Measurements from ENCODE around the gene CAPN10. TPM values are rescaled to one million over a fixed set of nuclear protein-coding genes. Genes with fewer than 3 reads are reported as not detected.

CAPN10 gene
- total RNA-seq, 1 donor from 2014 or later = 24.9 TPM

DNA sequence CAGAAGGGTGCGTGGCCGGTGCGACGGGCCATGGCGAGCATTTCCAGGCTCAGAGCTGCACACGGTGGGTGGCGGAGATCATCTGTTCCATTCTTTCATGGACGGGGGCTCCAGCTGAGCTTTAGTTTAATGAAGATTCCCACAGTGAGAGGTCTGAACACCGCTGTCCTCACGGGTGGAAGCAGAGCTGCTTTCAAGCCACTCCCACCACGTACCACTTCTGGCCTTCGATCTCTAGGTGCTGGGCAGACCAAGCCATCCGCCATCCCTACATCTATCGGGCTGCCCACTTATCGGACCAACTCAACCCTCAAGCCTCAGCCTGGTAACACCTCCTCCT is 57.2 kb downstream of the CAPN10 start:
- FAIRE-seq (no peak), DNase-seq (ENCODE audit: low read depth) (no peak)
- H3K27me3 Mint-ChIP-seq (ENCODE audit: low read depth, unreplicated experiment) = peaks cover 44% of the 10 kb centered on the region
- no peaks in the 10 kb centered on the region for H3K4me1 Mint-ChIP-seq (ENCODE audit: low read depth, unreplicated experiment)
- H3K9me3 Mint-ChIP-seq (ENCODE audit: unreplicated experiment) = peaks cover 2% of the 10 kb centered on the region
- Histone ChIP-seq H3K9me3 (ENCODE audit: insufficient read depth, low read depth, low read length) (no peaks in the 10 kb centered on the region), H3K4me2 (ENCODE audit: low read length) (no peak overlapping the region), H2AFZ (ENCODE audit: low read depth, low read length) (no peak overlapping the region), H3K4me3 (ENCODE audit: insufficient read depth, low read depth, low read length) (no peak overlapping the region), H3K27me3 (ENCODE audit: insufficient read depth, low read length) (peaks cover 15% of the 10 kb centered on the region), H3K4me1 (ENCODE audit: insufficient read depth, low read length) (no peaks in the 10 kb centered on the region), H3K36me3 (ENCODE audit: insufficient read depth, low read length) (no peaks in the 10 kb centered on the region), H3K27ac (ENCODE audit: low read depth, low read length) (no peak overlapping the region), H3K9ac (ENCODE audit: low read length) (no peak overlapping the region), H4K20me1 (ENCODE audit: insufficient read depth, low read length) (no peaks in the 10 kb centered on the region), H3K79me2 (ENCODE audit: insufficient read depth, low read length) (no peaks in the 10 kb centered on the region)
- no peak overlapping the region for H3K4me3 Mint-ChIP-seq (ENCODE audit: unreplicated experiment)
- no peak overlapping the region for H3K27ac Mint-ChIP-seq (ENCODE audit: unreplicated experiment)
- no peak for TF ChIP-seq EZH2 (IDR thresholded peaks at IDR 0.05; ENCODE audit: insufficient read depth, low read length)
- no peaks in the 10 kb centered on the region for H3K36me3 Mint-ChIP-seq (ENCODE audit: low read depth, unreplicated experiment)

DNA sequence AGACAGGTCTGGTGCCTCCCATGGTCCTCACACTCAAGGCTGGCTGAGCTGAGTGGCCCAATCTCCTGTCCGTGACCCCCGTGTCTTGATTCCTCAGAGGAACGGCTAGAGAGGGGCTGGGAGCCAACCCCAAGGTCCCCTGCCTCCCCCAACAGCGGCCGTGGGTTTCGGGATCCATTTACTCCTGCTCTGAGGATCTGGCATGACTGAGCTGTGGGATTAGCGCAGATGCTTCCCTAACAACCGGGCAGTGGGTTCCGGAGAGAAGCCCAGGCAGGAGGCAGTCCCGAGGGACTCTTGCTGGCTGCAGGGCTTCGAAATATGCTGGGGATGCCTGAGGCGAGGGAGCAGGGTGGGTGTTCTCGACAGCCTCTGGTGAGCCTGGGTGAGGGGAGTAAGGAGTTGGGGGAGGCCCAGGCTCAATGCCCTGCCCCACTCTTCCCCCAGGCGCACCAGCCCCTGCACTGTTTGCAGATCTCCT is 57.7 kb downstream of the CAPN10 start:
- Mint-ChIP-seq H3K27ac (ENCODE audit: unreplicated experiment) (no peak overlapping the region), H3K36me3 (ENCODE audit: low read depth, unreplicated experiment) (no peaks in the 10 kb centered on the region), H3K27me3 (ENCODE audit: low read depth, unreplicated experiment) (peaks cover 44% of the 10 kb centered on the region), H3K9me3 (ENCODE audit: unreplicated experiment) (no peaks in the 10 kb centered on the region), H3K4me3 (ENCODE audit: unreplicated experiment) (no peak overlapping the region), H3K4me1 (ENCODE audit: low read depth, unreplicated experiment) (no peaks in the 10 kb centered on the region)
- H3K79me2 ChIP-seq (ENCODE audit: insufficient read depth, low read length) = no peaks in the 10 kb centered on the region
- no peak overlapping the region for H3K4me3 ChIP-seq (ENCODE audit: insufficient read depth, low read depth, low read length)
- no peak for DNase-seq (ENCODE audit: low read depth)
- no peaks in the 10 kb centered on the region for H3K36me3 ChIP-seq (ENCODE audit: insufficient read depth, low read length)
- FAIRE-seq = no peak
- H3K9me3 ChIP-seq (ENCODE audit: insufficient read depth, low read depth, low read length) = no peaks in the 10 kb centered on the region
- no peaks in the 10 kb centered on the region for H3K4me1 ChIP-seq (ENCODE audit: insufficient read depth, low read length)
- TF ChIP-seq, protein P1, sequence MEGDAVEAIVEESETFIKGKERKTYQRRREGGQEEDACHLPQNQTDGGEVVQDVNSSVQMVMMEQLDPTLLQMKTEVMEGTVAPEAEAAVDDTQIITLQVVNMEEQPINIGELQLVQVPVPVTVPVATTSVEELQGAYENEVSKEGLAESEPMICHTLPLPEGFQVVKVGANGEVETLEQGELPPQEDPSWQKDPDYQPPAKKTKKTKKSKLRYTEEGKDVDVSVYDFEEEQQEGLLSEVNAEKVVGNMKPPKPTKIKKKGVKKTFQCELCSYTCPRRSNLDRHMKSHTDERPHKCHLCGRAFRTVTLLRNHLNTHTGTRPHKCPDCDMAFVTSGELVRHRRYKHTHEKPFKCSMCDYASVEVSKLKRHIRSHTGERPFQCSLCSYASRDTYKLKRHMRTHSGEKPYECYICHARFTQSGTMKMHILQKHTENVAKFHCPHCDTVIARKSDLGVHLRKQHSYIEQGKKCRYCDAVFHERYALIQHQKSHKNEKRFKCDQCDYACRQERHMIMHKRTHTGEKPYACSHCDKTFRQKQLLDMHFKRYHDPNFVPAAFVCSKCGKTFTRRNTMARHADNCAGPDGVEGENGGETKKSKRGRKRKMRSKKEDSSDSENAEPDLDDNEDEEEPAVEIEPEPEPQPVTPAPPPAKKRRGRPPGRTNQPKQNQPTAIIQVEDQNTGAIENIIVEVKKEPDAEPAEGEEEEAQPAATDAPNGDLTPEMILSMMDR (IDR thresholded peaks at IDR 0.05; ENCODE audit: insufficient read depth, low read depth, low read length) = no peak
- no peak for TF ChIP-seq EZH2 (IDR thresholded peaks at IDR 0.05; ENCODE audit: insufficient read depth, low read length)
- no peaks in the 10 kb centered on the region for H4K20me1 ChIP-seq (ENCODE audit: insufficient read depth, low read length)
- no peak overlapping the region for H3K4me2 ChIP-seq (ENCODE audit: low read length)
- no peak overlapping the region for H3K9ac ChIP-seq (ENCODE audit: low read length)
- H3K27me3 ChIP-seq (ENCODE audit: insufficient read depth, low read length) = peaks cover 18% of the 10 kb centered on the region
- H2AFZ ChIP-seq (ENCODE audit: low read depth, low read length) = no peak overlapping the region
- no peak overlapping the region for H3K27ac ChIP-seq (ENCODE audit: low read depth, low read length)

DNA sequence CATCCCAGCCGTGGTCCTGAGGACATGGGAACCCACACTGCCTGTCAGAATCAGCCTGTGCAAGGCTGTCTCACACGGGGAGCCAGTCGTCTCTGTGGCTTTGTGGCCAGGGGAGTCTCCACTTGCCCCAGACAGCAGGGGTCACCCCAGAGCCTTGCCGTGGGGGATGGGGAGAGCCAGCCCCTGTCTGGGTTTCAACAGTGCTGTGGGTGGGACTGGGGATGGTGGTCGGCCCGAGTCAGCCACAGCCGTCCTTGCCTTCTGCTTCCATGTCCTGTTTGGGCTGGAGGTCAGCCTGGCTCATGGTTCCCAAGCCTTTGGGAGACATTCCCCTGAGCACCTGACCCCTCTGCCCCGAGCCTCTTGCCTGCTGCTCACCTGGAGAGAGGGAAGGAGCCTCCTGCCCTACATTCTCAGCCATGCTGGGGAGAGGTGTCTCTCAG is 58.3 kb downstream of the CAPN10 start:
- no peak overlapping the region for H3K27ac Mint-ChIP-seq (ENCODE audit: unreplicated experiment)
- Histone ChIP-seq H3K9me3 (ENCODE audit: insufficient read depth, low read depth, low read length) (no peaks in the 10 kb centered on the region), H3K4me1 (ENCODE audit: insufficient read depth, low read length) (no peaks in the 10 kb centered on the region), H3K4me3 (ENCODE audit: insufficient read depth, low read depth, low read length) (no peak overlapping the region), H2AFZ (ENCODE audit: low read depth, low read length) (no peak overlapping the region), H4K20me1 (ENCODE audit: insufficient read depth, low read length) (no peaks in the 10 kb centered on the region), H3K27me3 (ENCODE audit: insufficient read depth, low read length) (peaks cover 19% of the 10 kb centered on the region), H3K27ac (ENCODE audit: low read depth, low read length) (no peak overlapping the region), H3K4me2 (ENCODE audit: low read length) (no peak overlapping the region), H3K9ac (ENCODE audit: low read length) (no peak overlapping the region), H3K79me2 (ENCODE audit: insufficient read depth, low read length) (no peaks in the 10 kb centered on the region), H3K36me3 (ENCODE audit: insufficient read depth, low read length) (no peaks in the 10 kb centered on the region)
- no peak overlapping the region for H3K4me3 Mint-ChIP-seq (ENCODE audit: unreplicated experiment)
- TF ChIP-seq, protein P1 (IDR thresholded peaks at IDR 0.05; ENCODE audit: insufficient read depth, low read depth, low read length) = no peak
- TF ChIP-seq EZH2 (IDR thresholded peaks at IDR 0.05; ENCODE audit: insufficient read depth, low read length) = no peak
- peaks cover 48% of the 10 kb centered on the region for H3K27me3 Mint-ChIP-seq (ENCODE audit: low read depth, unreplicated experiment)
- no peak for FAIRE-seq
- no peaks in the 10 kb centered on the region for H3K4me1 Mint-ChIP-seq (ENCODE audit: low read depth, unreplicated experiment)
- H3K36me3 Mint-ChIP-seq (ENCODE audit: low read depth, unreplicated experiment) = no peaks in the 10 kb centered on the region
- H3K9me3 Mint-ChIP-seq (ENCODE audit: unreplicated experiment) = no peaks in the 10 kb centered on the region
- no peak for DNase-seq (ENCODE audit: low read depth)
